Measurements from ENCODE around the gene GNAT1. TPM values are rescaled to one million over a fixed set of nuclear protein-coding genes. Genes with fewer than 3 reads are reported as not detected.

GNAT1 gene
- total RNA-seq, 1 experiment from 2014 or later: not detected

DNA sequence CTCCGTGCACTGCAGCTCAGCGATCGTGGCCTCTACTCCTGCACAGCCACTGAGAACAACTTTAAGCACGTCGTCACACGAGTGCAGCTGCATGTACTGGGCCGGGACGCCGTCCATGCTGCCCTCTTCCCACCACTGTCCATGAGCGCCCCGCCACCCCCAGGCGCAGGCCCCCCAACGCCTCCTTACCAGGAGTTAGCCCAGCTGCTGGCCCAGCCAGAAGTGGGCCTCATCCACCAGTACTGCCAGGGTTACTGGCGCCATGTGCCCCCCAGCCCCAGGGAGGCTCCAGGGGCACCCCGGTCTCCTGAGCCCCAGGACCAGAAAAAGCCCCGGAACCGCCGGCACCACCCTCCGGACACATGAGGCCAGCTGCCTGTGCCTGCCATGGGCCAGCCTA lies 3.7 kb upstream of the GNAT1 start:
- Histone ChIP-seq H3T11ph (ENCODE audit: low read length) (no peak overlapping the region), H2AFZ (ENCODE audit: low read length) (no peak overlapping the region), H3K23ac (ENCODE audit: insufficient read length, low read depth, low read length) (no peak overlapping the region), H3K27ac (ENCODE audit: insufficient read length, low read depth, low read length) (no peak overlapping the region), H3K9me3 (ENCODE audit: control insufficient read depth, low read depth, low read length) (no peaks in the 10 kb centered on the region), H2BK15ac (ENCODE audit: low read depth, low read length) (no peak overlapping the region), H3K23me2 (ENCODE audit: insufficient read length, low read depth, low read length, poor library complexity, severe bottlenecking) (no peaks in the 10 kb centered on the region), H2BK120ac (ENCODE audit: low read depth, low read length, poor library complexity, severe bottlenecking) (no peak overlapping the region), H4K5ac (ENCODE audit: insufficient read length, low read depth, low read length) (no peak overlapping the region), H3K79me1 (ENCODE audit: insufficient read depth, low read depth, low read length, poor library complexity, severe bottlenecking) (no peaks in the 10 kb centered on the region), H4K91ac (ENCODE audit: insufficient read length, low read depth, low read length) (no peak overlapping the region), H3K4me1 (ENCODE audit: insufficient read depth, low read length) (no peaks in the 10 kb centered on the region), H3K4me2 (ENCODE audit: insufficient read depth, insufficient read length, low read length) (no peak overlapping the region), H2BK5ac (ENCODE audit: insufficient read length, low read length) (no peak overlapping the region), H2BK12ac (ENCODE audit: insufficient read length, low read depth, low read length) (no peak overlapping the region), H2BK20ac (ENCODE audit: low read depth, low read length, poor library complexity, severe bottlenecking) (no peak overlapping the region), H3K27me3 (ENCODE audit: insufficient read depth, low read length) (no peaks in the 10 kb centered on the region), H4K8ac (replicated peaks; ENCODE audit: insufficient read length, low read depth, low read length) (no peak overlapping the region), H4K20me1 (ENCODE audit: control insufficient read depth, insufficient read depth, insufficient read length) (no peaks in the 10 kb centered on the region), H3K56ac (ENCODE audit: insufficient read length, low read depth, low read length) (no peak overlapping the region), H3K4ac (ENCODE audit: low read depth, low read length) (no peak overlapping the region), H2AK5ac (ENCODE audit: insufficient read length, low read length) (no peak overlapping the region), H3K18ac (ENCODE audit: insufficient read length, low read depth, low read length) (no peak overlapping the region), H3K14ac (ENCODE audit: insufficient read depth, low read length) (no peak overlapping the region), H3K9ac (ENCODE audit: extremely low read depth, insufficient read length, low read length) (no peak overlapping the region), H3K79me2 (ENCODE audit: insufficient read depth, low read length) (no peaks in the 10 kb centered on the region)
- Mint-ChIP-seq H3K4me1 (peaks cover 3 to 7% of the 10 kb centered on the region in 2 experiments; a peak in 3 of 4 replicates), H3K27ac (no peak overlapping the region), H3K36me3 (ENCODE audit: insufficient read depth in 1 of 3, low read depth in 3 of 3) (peaks cover 14 to 20% (median 17%) of the 10 kb centered on the region in 3 experiments), H3K9me3 (no peaks in the 10 kb centered on the region), H3K4me3 (no peak overlapping the region), H3K27me3 (ENCODE audit: low read depth) (peaks cover 5% of the 10 kb centered on the region; the same call in 1 of the 2 replicates)
- WGBS (ENCODE audit: extremely low coverage, insufficient read length, low lambda C conversion rate): no CpG with 5 or more reads among the region's 19 CpGs
- TF ChIP-seq, protein P1, sequence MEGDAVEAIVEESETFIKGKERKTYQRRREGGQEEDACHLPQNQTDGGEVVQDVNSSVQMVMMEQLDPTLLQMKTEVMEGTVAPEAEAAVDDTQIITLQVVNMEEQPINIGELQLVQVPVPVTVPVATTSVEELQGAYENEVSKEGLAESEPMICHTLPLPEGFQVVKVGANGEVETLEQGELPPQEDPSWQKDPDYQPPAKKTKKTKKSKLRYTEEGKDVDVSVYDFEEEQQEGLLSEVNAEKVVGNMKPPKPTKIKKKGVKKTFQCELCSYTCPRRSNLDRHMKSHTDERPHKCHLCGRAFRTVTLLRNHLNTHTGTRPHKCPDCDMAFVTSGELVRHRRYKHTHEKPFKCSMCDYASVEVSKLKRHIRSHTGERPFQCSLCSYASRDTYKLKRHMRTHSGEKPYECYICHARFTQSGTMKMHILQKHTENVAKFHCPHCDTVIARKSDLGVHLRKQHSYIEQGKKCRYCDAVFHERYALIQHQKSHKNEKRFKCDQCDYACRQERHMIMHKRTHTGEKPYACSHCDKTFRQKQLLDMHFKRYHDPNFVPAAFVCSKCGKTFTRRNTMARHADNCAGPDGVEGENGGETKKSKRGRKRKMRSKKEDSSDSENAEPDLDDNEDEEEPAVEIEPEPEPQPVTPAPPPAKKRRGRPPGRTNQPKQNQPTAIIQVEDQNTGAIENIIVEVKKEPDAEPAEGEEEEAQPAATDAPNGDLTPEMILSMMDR (conservative IDR thresholded peaks at IDR 0.05): no peak
- no peak for DNase-seq
